ENCODE data around the gene PHTF2.

The PHTF2 gene

DNA sequence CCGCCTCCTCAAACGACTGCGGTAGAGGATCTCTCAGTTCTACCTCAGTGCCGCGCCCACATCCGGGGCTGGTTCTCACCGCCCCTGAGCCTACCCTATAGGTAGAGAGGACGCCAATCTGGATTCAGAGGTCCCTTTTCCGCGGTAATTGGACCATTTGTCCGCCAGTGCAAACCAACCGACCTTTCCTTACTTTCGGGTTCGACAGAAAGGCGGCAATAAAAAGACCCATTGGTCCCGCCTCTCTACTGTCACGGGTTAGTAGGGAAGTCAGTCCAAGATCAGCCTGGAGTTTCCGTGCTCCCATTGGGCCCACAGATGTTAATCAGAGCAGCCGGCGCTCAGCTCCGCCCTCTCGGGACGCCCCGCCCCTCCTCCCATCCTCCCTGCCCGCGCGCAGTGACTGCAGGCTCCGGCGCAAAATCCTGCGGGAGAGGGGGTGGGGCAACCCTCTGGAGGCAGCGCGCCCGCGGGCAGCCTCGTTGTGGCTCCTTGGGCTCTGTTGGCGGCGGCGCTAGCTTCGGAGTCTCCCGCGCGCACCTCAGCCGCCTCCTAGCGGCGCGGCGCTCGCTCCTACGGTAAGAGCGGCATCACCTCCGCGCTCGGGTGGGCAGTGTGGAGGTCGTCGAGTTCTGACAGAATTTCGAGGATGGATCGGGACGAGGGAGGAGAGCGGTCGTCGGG lies at the start of gene PHTF2, which contains the start of gene TMEM60:
Gene PHTF2, plus strand, starts transcription at position 380 of the 684 bp plus-strand sequence.
Gene TMEM60, minus strand, starts transcription at position 41 of the 684 bp plus-strand sequence. CDS start 4,061 bp downstream, outside the sequence.
- Histone ChIP-seq H3K27me3 (replicated peaks; ENCODE audit: control insufficient read depth, insufficient read depth, low read length) (no peaks in the 10 kb centered on the region), H3K36me3 (ENCODE audit: control insufficient read depth, insufficient read depth, low read length) (no peaks in the 10 kb centered on the region), H3K4me3 (replicated peaks; ENCODE audit: low read depth, low read length) (peak within 1 kb of the TSS; percentile 99)
- DNase-seq (ENCODE audit: extremely low read depth, insufficient read length) = peak; percentile 94
- TF ChIP-seq, protein P1, sequence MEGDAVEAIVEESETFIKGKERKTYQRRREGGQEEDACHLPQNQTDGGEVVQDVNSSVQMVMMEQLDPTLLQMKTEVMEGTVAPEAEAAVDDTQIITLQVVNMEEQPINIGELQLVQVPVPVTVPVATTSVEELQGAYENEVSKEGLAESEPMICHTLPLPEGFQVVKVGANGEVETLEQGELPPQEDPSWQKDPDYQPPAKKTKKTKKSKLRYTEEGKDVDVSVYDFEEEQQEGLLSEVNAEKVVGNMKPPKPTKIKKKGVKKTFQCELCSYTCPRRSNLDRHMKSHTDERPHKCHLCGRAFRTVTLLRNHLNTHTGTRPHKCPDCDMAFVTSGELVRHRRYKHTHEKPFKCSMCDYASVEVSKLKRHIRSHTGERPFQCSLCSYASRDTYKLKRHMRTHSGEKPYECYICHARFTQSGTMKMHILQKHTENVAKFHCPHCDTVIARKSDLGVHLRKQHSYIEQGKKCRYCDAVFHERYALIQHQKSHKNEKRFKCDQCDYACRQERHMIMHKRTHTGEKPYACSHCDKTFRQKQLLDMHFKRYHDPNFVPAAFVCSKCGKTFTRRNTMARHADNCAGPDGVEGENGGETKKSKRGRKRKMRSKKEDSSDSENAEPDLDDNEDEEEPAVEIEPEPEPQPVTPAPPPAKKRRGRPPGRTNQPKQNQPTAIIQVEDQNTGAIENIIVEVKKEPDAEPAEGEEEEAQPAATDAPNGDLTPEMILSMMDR (IDR thresholded peaks at IDR 0.05; ENCODE audit: insufficient read depth, low read length, poor library complexity, severe bottlenecking) = peak; percentile 62

GRCh38 chr7:77752016-77752415 lies 46.6 kb upstream of the PHTF2 start:
- Histone ChIP-seq H3K4me3 (replicated peaks; ENCODE audit: low read depth, low read length) (no peak overlapping the region), H3K27me3 (replicated peaks; ENCODE audit: control insufficient read depth, insufficient read depth, low read length) (no peaks in the 10 kb centered on the region), H3K36me3 (ENCODE audit: control insufficient read depth, insufficient read depth, low read length) (peaks cover 2% of the 10 kb centered on the region)
- no peak for DNase-seq (ENCODE audit: extremely low read depth, insufficient read length)
- TF ChIP-seq, protein P1 (IDR thresholded peaks at IDR 0.05; ENCODE audit: insufficient read depth, low read length, poor library complexity, severe bottlenecking) = no peak

DNA sequence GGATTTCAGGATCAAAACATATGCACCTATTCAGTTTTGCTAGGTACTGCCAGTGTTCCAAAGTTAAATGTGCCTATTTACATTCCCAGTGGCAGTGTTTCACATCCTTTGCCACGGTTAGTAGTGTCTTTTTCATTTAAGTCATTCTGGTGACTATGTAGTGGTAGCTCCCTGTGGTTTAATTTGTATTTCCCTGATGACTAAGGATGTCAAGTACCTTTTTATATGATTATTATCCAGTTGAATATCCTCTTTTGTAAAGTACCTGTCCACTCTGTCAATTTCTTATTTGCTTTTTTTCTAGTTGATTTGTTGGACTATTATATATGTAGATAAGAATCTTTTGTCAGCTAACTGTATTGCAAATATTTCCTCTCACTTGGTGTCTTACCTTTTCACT lies 45.4 kb upstream of the PHTF2 start:
- TF ChIP-seq, protein P1 (IDR thresholded peaks at IDR 0.05; ENCODE audit: insufficient read depth, low read length, poor library complexity, severe bottlenecking) = no peak
- Histone ChIP-seq H3K36me3 (ENCODE audit: control insufficient read depth, insufficient read depth, low read length) (peaks cover 2% of the 10 kb centered on the region), H3K27me3 (replicated peaks; ENCODE audit: control insufficient read depth, insufficient read depth, low read length) (no peaks in the 10 kb centered on the region), H3K4me3 (replicated peaks; ENCODE audit: low read depth, low read length) (no peak overlapping the region)
- DNase-seq (ENCODE audit: extremely low read depth, insufficient read length) = no peak

DNA sequence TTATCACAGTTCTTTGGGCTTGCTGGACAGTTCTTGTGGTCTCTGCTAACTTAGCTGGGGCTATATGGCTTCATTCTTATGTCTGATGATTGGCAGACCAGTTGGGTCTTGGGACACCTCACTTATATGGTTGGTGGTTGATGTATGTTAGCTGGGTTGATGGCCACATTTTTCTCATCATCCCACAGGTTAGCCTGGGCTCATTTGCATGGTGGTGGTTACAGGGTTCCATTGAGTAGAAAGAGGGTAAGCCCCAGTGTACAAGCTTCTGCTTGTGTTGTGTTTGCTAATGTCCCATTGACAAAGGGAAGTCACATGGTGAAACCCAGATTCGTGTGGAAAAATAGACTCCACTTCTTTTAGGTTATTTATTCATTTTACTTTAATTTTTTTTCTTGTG lies 41.0 kb upstream of the PHTF2 start:
- DNase-seq (ENCODE audit: extremely low read depth, insufficient read length) = no peak
- no peaks in the 10 kb centered on the region for H3K27me3 ChIP-seq (replicated peaks; ENCODE audit: control insufficient read depth, insufficient read depth, low read length)
- H3K36me3 ChIP-seq (ENCODE audit: control insufficient read depth, insufficient read depth, low read length) = no peaks in the 10 kb centered on the region
- TF ChIP-seq, protein P1 (IDR thresholded peaks at IDR 0.05; ENCODE audit: insufficient read depth, low read length, poor library complexity, severe bottlenecking) = no peak
- H3K4me3 ChIP-seq (replicated peaks; ENCODE audit: low read depth, low read length) = no peak overlapping the region

GRCh38 chr7:77759294-77759889 lies 39.2 kb upstream of the PHTF2 start:
- peak; percentile 10 for DNase-seq (ENCODE audit: extremely low read depth, insufficient read length)
- TF ChIP-seq, protein P1 (IDR thresholded peaks at IDR 0.05; ENCODE audit: insufficient read depth, low read length, poor library complexity, severe bottlenecking) = peak; percentile 75
- no peaks in the 10 kb centered on the region for H3K36me3 ChIP-seq (ENCODE audit: control insufficient read depth, insufficient read depth, low read length)
- H3K27me3 ChIP-seq (replicated peaks; ENCODE audit: control insufficient read depth, insufficient read depth, low read length) = no peaks in the 10 kb centered on the region
- no peak overlapping the region for H3K4me3 ChIP-seq (replicated peaks; ENCODE audit: low read depth, low read length)
